Measurements from ENCODE around the gene DOCK2. TPM values are rescaled to one million over a fixed set of nuclear protein-coding genes. Genes with fewer than 3 reads are reported as not detected.

Gene DOCK2
- polyA plus RNA-seq, 1 donor (not counting 4 experiments of a cell fraction or from before 2014, with no cell fraction given), result 0.21 TPM

GRCh38 chr5:169711551-169712225, 74.6 kb downstream of the DOCK2 start:
- Histone ChIP-seq H3K27ac (ENCODE audit: control insufficient read depth, insufficient read depth, low read length) (no peak overlapping the region), H3K4me1 (ENCODE audit: control insufficient read depth, extremely low read depth, insufficient read depth, low read length) (peaks cover 4% of the 10 kb centered on the region), H3K9me1 (ENCODE audit: control insufficient read depth, extremely low read depth, insufficient read depth, low read length) (no peaks in the 10 kb centered on the region), H4K20me1 (ENCODE audit: control insufficient read depth, extremely low read depth, insufficient read depth, low read length) (no peaks in the 10 kb centered on the region), H3K9ac (ENCODE audit: control insufficient read depth, extremely low read depth, insufficient read depth, low read length) (no peak overlapping the region), H3K79me2 (ENCODE audit: control insufficient read depth, insufficient read depth, low read length) (no peaks in the 10 kb centered on the region), H3K27me3 (ENCODE audit: control insufficient read depth, extremely low read depth, insufficient read depth, low read length) (no peaks in the 10 kb centered on the region), H3K4me2 (ENCODE audit: control insufficient read depth, extremely low read depth, insufficient read depth, low read depth, low read length) (no peak overlapping the region), H2AFZ (ENCODE audit: control insufficient read depth, low read length) (no peak overlapping the region), H3K9me3 (ENCODE audit: control insufficient read depth, low read depth, low read length) (no peaks in the 10 kb centered on the region), H3K4me3 (ENCODE audit: control insufficient read depth in 2 of 3, extremely low read depth in 1 of 3, insufficient read depth in 2 of 3, low read depth in 1 of 3, low read length in 3 of 3) (no peak overlapping the region), H3K36me3 (ENCODE audit: control insufficient read depth in 2 of 2, extremely low read depth in 1 of 2, insufficient read depth in 2 of 2, low read length in 2 of 2) (no peaks in the 10 kb centered on the region)
- no peak for DNase-seq (ENCODE audit: low read depth, low spot score)
- FAIRE-seq, result no peak
- TF ChIP-seq, protein P1, sequence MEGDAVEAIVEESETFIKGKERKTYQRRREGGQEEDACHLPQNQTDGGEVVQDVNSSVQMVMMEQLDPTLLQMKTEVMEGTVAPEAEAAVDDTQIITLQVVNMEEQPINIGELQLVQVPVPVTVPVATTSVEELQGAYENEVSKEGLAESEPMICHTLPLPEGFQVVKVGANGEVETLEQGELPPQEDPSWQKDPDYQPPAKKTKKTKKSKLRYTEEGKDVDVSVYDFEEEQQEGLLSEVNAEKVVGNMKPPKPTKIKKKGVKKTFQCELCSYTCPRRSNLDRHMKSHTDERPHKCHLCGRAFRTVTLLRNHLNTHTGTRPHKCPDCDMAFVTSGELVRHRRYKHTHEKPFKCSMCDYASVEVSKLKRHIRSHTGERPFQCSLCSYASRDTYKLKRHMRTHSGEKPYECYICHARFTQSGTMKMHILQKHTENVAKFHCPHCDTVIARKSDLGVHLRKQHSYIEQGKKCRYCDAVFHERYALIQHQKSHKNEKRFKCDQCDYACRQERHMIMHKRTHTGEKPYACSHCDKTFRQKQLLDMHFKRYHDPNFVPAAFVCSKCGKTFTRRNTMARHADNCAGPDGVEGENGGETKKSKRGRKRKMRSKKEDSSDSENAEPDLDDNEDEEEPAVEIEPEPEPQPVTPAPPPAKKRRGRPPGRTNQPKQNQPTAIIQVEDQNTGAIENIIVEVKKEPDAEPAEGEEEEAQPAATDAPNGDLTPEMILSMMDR (optimal IDR thresholded peaks at IDR 0.05 in 1 of 3, IDR thresholded peaks at IDR 0.05 in 1 of 3, conservative IDR thresholded peaks at IDR 0.05 in 1 of 3; ENCODE audit: extremely low read depth in 1 of 3, insufficient read depth in 2 of 3, low read length in 3 of 3), result no peak
- TF ChIP-seq EZH2 (IDR thresholded peaks at IDR 0.05; ENCODE audit: low read length), result no peak
- dilution Hi-C loops (cut with MboI; ENCODE audit: extremely low pct_ligation_motif_present, low sequenced_read_pairs), result no loop called here

- no peaks in the 10 kb centered on the region for H3K36me3 ChIP-seq (ENCODE audit: control insufficient read depth in 2 of 2, extremely low read depth in 1 of 2, insufficient read depth in 2 of 2, low read length in 2 of 2)
- H3K79me2 ChIP-seq (ENCODE audit: control insufficient read depth, insufficient read depth, low read length), result no peaks in the 10 kb centered on the region
- H3K27ac ChIP-seq (ENCODE audit: control insufficient read depth, insufficient read depth, low read length), result no peak overlapping the region
- H3K9me3 ChIP-seq (ENCODE audit: control insufficient read depth, low read depth, low read length), result no peaks in the 10 kb centered on the region
- no peak overlapping the region for H3K4me2 ChIP-seq (ENCODE audit: control insufficient read depth, extremely low read depth, insufficient read depth, low read depth, low read length)
- no peaks in the 10 kb centered on the region for H4K20me1 ChIP-seq (ENCODE audit: control insufficient read depth, extremely low read depth, insufficient read depth, low read length)
- no peak overlapping the region for H3K9ac ChIP-seq (ENCODE audit: control insufficient read depth, extremely low read depth, insufficient read depth, low read length)
- no peak overlapping the region for H3K4me3 ChIP-seq (ENCODE audit: control insufficient read depth in 2 of 3, extremely low read depth in 1 of 3, insufficient read depth in 2 of 3, low read depth in 1 of 3, low read length in 3 of 3)
- DNase-seq (ENCODE audit: low read depth, low spot score) (no peak), FAIRE-seq (no peak)
- H3K4me1 ChIP-seq (ENCODE audit: control insufficient read depth, extremely low read depth, insufficient read depth, low read length), result peaks cover 11% of the 10 kb centered on the region
- no peaks in the 10 kb centered on the region for H3K9me1 ChIP-seq (ENCODE audit: control insufficient read depth, extremely low read depth, insufficient read depth, low read length)
- H2AFZ ChIP-seq (ENCODE audit: control insufficient read depth, low read length), result no peak overlapping the region
- dilution Hi-C loops (cut with MboI; ENCODE audit: extremely low pct_ligation_motif_present, low sequenced_read_pairs), result no loop called here
- no peaks in the 10 kb centered on the region for H3K27me3 ChIP-seq (ENCODE audit: control insufficient read depth, extremely low read depth, insufficient read depth, low read length)
- TF ChIP-seq, protein P1 (optimal IDR thresholded peaks at IDR 0.05 in 1 of 3, IDR thresholded peaks at IDR 0.05 in 1 of 3, conservative IDR thresholded peaks at IDR 0.05 in 1 of 3; ENCODE audit: extremely low read depth in 1 of 3, insufficient read depth in 2 of 3, low read length in 3 of 3), result no peak
- no peak for TF ChIP-seq EZH2 (IDR thresholded peaks at IDR 0.05; ENCODE audit: low read length)
Measured at GRCh38 chr5:169712428-169712827, 75.4 kb downstream of the DOCK2 start.

Data from keratinocyte (primary cell).